K562 (cell line): Measurements from ENCODE around the gene HSPA4. TPM values are rescaled to one million over a fixed set of nuclear protein-coding genes. Genes with fewer than 3 reads are reported as not detected.

ENCODE experiments used
- ASH1L ChIP-seq: fragments of 450-650 bp; IDR thresholded peaks from 2 replicates; pipeline ENCODE4 v1.6.1; 2018; ENCODE audit warnings: borderline replicate concordance, mild to moderate bottlenecking, low read depth; ENCODE audit not compliant: partially characterized antibody
- BRD9 ChIP-seq: fragments of 450-650 bp; IDR thresholded peaks from 2 replicates; pipeline ENCODE4 v1.6.1; 2018; ENCODE audit warnings: low read depth; ENCODE audit not compliant: partially characterized antibody
- FOXP1 ChIP-seq: sonication (generic); formaldehyde crosslinking; IDR thresholded peaks from 2 replicates; pipeline ENCODE4 v1.8.0; 2022; ENCODE audit warnings: mild to moderate bottlenecking, missing genetic modification reagents
- KLF6 ChIP-seq: fragments of 250-450 bp; sonication (Bioruptor Pico); IDR thresholded peaks from 2 replicates; pipeline ENCODE4 v1.4.0; 2020; ENCODE audit warnings: mild to moderate bottlenecking, moderate library complexity, borderline replicate concordance
- NCOA1 ChIP-seq: fragments of 450-650 bp; IDR thresholded peaks from 2 replicates; pipeline ENCODE4 v1.6.1; 2016; ENCODE audit warnings: low read depth
- NR2C1 ChIP-seq, 2 experiments: fragments of 450-650 bp; IDR thresholded peaks; 2 replicates each; pipeline ENCODE4 v1.6.1; 2017; ENCODE audit warnings: mild to moderate bottlenecking in 2 of 2, antibody characterized with exemption in 1 of 2, inconsistent platforms in 1 of 2, missing compliant biosample characterization in 1 of 2, missing genetic modification characterization in 1 of 2
- ZNF143 ChIP-seq: sonication (generic); formaldehyde crosslinking; IDR thresholded peaks from 2 replicates; pipeline ENCODE4 v1.9.0; 2022; ENCODE audit warnings: mild to moderate bottlenecking, missing genetic modification reagents
- ZNF232 ChIP-seq: sonication (generic); formaldehyde crosslinking; IDR thresholded peaks from 2 replicates; pipeline ENCODE4 v1.8.0; 2022; ENCODE audit warnings: mild to moderate bottlenecking, missing genetic modification reagents
- polyA plus RNA-seq, 8 experiments: library from polyadenylated mRNA; depleted of rRNA in 4 of 8; stranded (reverse) in 5 of 8; unstranded in 3 of 8; fragments of >200 nt; fragmentation: Nextera tagmentation in 2 of 8; fragmentation: Illumina TruSeq in 1 of 8; extraction: Ambion mirVana in 2 of 8; extraction: Trizol in 1 of 8; gene quantifications; 2 replicates each; pipeline versions ENCODE4 v1.2.1 to v1.2.3, GENCODE V29; 2011 to 2014; ENCODE audit warnings: inconsistent platforms in 1 of 8, missing spikeins in 1 of 8
- total RNA-seq, 7 experiments: library from RNA; depleted of rRNA in 6 of 7; stranded (reverse); fragments of >200 nt in 6 of 7; fragmentation: Illumina TruSeq in 2 of 7; extraction: Trizol in 2 of 7; gene quantifications; 2 replicates each; pipeline versions ENCODE4 v1.2.1 to v1.2.3, GENCODE V29; 2011 to 2021; ENCODE audit warnings: low replicate concordance in 1 of 7
- TF ChIP-seq, protein P1 (sequence below): fragments of 150-350 bp; IDR thresholded peaks from 2 replicates; pipeline ENCODE4 v1.6.1; 2014; ENCODE audit warnings: low read depth, mild to moderate bottlenecking, low read length, borderline replicate concordance
- TF ChIP-seq, protein P2 (sequence below), 2 experiments: fragments of 450-650 bp; IDR thresholded peaks; 2 replicates each; pipeline ENCODE4 v1.6.1; 2016
- TF ChIP-seq, protein P3 (sequence below), 2 experiments: fragments of 450-650 bp; conservative IDR thresholded peaks; 2 replicates each; pipeline ENCODE4 v1.6.1; 2017; ENCODE audit warnings: mild to moderate bottlenecking in 2 of 2, moderate library complexity in 2 of 2
- TF ChIP-seq, protein P4 (sequence below): IDR thresholded peaks from 3 replicates; pipeline ENCODE4 v1.6.1; 2011; ENCODE audit warnings: borderline replicate concordance, mild to moderate bottlenecking, moderate library complexity; ENCODE audit not compliant: insufficient read length; ENCODE audit errors: extremely low read depth
- TF ChIP-seq, protein P5 (sequence below): fragments of 450-650 bp; IDR thresholded peaks from 2 replicates; pipeline ENCODE4 v1.6.1; 2016; ENCODE audit warnings: antibody characterized with exemption

HSPA4 gene
- total and polyA plus RNA-seq, 9 of the 15 experiments (the other 6 are each of a cell fraction or from before 2014, with no cell fraction given), result 90.3 to 286 (median 148) TPM

DNA sequence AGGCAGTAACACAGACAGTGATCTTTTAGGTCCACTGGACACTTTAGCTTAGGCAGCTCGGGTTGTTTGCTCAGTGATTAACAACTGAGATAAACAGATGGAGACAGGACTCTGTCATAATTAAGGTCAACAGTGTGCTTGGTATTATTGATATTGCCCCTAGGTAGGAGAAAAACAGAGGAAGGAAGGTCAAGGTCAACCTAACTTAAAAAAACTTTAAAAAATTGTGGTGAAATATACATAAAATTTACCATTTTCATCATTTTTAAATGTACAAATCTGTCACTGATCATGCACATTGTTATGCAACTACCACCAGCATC is 2.1 kb upstream of the HSPA4 start (continued):
- TF ChIP-seq, protein P1, sequence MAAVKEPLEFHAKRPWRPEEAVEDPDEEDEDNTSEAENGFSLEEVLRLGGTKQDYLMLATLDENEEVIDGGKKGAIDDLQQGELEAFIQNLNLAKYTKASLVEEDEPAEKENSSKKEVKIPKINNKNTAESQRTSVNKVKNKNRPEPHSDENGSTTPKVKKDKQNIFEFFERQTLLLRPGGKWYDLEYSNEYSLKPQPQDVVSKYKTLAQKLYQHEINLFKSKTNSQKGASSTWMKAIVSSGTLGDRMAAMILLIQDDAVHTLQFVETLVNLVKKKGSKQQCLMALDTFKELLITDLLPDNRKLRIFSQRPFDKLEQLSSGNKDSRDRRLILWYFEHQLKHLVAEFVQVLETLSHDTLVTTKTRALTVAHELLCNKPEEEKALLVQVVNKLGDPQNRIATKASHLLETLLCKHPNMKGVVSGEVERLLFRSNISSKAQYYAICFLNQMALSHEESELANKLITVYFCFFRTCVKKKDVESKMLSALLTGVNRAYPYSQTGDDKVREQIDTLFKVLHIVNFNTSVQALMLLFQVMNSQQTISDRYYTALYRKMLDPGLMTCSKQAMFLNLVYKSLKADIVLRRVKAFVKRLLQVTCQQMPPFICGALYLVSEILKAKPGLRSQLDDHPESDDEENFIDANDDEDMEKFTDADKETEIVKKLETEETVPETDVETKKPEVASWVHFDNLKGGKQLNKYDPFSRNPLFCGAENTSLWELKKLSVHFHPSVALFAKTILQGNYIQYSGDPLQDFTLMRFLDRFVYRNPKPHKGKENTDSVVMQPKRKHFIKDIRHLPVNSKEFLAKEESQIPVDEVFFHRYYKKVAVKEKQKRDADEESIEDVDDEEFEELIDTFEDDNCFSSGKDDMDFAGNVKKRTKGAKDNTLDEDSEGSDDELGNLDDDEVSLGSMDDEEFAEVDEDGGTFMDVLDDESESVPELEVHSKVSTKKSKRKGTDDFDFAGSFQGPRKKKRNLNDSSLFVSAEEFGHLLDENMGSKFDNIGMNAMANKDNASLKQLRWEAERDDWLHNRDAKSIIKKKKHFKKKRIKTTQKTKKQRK, result no peak
- TF ChIP-seq FOXP1 (CRISPR knock-in tag), result no peak
- TF ChIP-seq NR2C1 (IDR thresholded peaks at IDR 0.05), result no peak
- peak; percentile 33; the same call in 1 of the 2 replicates for TF ChIP-seq NR2C1 (tag; IDR thresholded peaks at IDR 0.05)
- TF ChIP-seq, protein P2, sequence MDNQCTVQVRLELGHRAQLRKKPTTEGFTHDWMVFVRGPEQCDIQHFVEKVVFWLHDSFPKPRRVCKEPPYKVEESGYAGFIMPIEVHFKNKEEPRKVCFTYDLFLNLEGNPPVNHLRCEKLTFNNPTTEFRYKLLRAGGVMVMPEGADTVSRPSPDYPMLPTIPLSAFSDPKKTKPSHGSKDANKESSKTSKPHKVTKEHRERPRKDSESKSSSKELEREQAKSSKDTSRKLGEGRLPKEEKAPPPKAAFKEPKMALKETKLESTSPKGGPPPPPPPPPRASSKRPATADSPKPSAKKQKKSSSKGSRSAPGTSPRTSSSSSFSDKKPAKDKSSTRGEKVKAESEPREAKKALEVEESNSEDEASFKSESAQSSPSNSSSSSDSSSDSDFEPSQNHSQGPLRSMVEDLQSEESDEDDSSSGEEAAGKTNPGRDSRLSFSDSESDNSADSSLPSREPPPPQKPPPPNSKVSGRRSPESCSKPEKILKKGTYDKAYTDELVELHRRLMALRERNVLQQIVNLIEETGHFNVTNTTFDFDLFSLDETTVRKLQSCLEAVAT (IDR thresholded peaks at IDR 0.05), result no peak
- TF ChIP-seq, protein P3, sequence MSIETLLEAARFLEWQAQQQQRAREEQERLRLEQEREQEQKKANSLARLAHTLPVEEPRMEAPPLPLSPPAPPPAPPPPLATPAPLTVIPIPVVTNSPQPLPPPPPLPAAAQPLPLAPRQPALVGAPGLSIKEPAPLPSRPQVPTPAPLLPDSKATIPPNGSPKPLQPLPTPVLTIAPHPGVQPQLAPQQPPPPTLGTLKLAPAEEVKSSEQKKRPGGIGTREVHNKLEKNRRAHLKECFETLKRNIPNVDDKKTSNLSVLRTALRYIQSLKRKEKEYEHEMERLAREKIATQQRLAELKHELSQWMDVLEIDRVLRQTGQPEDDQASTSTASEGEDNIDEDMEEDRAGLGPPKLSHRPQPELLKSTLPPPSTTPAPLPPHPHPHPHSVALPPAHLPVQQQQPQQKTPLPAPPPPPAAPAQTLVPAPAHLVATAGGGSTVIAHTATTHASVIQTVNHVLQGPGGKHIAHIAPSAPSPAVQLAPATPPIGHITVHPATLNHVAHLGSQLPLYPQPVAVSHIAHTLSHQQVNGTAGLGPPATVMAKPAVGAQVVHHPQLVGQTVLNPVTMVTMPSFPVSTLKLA (conservative IDR thresholded peaks at IDR 0.05), result no peak
- peak; percentile 42; the same call in 1 of the 2 replicates for TF ChIP-seq NCOA1
- TF ChIP-seq, protein P4, sequence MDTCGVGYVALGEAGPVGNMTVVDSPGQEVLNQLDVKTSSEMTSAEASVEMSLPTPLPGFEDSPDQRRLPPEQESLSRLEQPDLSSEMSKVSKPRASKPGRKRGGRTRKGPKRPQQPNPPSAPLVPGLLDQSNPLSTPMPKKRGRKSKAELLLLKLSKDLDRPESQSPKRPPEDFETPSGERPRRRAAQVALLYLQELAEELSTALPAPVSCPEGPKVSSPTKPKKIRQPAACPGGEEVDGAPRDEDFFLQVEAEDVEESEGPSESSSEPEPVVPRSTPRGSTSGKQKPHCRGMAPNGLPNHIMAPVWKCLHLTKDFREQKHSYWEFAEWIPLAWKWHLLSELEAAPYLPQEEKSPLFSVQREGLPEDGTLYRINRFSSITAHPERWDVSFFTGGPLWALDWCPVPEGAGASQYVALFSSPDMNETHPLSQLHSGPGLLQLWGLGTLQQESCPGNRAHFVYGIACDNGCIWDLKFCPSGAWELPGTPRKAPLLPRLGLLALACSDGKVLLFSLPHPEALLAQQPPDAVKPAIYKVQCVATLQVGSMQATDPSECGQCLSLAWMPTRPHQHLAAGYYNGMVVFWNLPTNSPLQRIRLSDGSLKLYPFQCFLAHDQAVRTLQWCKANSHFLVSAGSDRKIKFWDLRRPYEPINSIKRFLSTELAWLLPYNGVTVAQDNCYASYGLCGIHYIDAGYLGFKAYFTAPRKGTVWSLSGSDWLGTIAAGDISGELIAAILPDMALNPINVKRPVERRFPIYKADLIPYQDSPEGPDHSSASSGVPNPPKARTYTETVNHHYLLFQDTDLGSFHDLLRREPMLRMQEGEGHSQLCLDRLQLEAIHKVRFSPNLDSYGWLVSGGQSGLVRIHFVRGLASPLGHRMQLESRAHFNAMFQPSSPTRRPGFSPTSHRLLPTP, result no peak
- TF ChIP-seq ZNF232 (CRISPR knock-in tag), result no peak
- no peak for TF ChIP-seq KLF6 (CRISPR knock-in tag)
- TF ChIP-seq ZNF143, result no peak
- no peak for TF ChIP-seq BRD9
- TF ChIP-seq, protein P5, sequence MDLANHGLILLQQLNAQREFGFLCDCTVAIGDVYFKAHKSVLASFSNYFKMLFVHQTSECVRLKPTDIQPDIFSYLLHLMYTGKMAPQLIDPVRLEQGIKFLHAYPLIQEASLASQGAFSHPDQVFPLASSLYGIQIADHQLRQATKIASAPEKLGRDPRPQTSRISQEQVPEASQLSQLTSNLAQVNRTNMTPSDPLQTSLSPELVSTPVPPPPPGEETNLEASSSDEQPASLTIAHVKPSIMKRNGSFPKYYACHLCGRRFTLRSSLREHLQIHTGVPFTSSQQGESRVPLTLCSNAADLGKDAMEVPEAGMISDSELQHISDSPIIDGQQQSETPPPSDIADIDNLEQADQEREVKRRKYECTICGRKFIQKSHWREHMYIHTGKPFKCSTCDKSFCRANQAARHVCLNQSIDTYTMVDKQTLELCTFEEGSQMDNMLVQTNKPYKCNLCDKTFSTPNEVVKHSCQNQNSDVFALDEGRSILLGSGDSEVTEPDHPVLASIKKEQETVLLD, result no peak
- TF ChIP-seq ASH1L, result no peak
